Lung (tissue), 12 donors: Measurements from ENCODE around the gene LTBP1. TPM values are rescaled to one million over a fixed set of nuclear protein-coding genes. Genes with fewer than 3 reads are reported as not detected.

Experiments used
- ATAC-seq: fragments of 200-7000 bp; cut with Tn5 transposase; one replicate; pipeline ENCODE4 v1.9.1; 2020; ENCODE audit warnings: moderate number of reproducible peaks; ENCODE audit not compliant: insufficient read depth, low FRiP score
- DNase-seq, 3 donors: peaks; one replicate each; pipeline ENCODE4 v3.0.0-alpha.2; 2013 to 2017
- H3K27ac ChIP-seq, 2 donors: one replicate each; pipeline ENCODE4 v1.5.1; 2013; ENCODE audit warnings: mild to moderate bottlenecking in 2 of 2, moderate library complexity in 2 of 2, control low read depth in 1 of 2, inconsistent platforms in 1 of 2, low read depth in 1 of 2, low read length in 1 of 2
- H3K27me3 ChIP-seq, 3 donors: one replicate each; pipeline ENCODE4 v1.5.1; 2013; ENCODE audit warnings: low read length in 2 of 3; ENCODE audit not compliant: control insufficient read depth in 3 of 3, insufficient read depth in 3 of 3
- H3K36me3 ChIP-seq, 4 donors: one replicate each; pipeline ENCODE4 v1.5.1; 2013; ENCODE audit warnings: low read length in 4 of 4, mild to moderate bottlenecking in 1 of 4, moderate library complexity in 1 of 4; ENCODE audit not compliant: control insufficient read depth in 4 of 4, insufficient read depth in 4 of 4
- H3K4me1 ChIP-seq, 5 donors: one replicate each; pipeline ENCODE4 v1.5.1; 2013; ENCODE audit warnings: low read length in 5 of 5, mild to moderate bottlenecking in 2 of 5, moderate library complexity in 1 of 5; ENCODE audit not compliant: control insufficient read depth in 5 of 5, insufficient read depth in 5 of 5
- H3K4me3 ChIP-seq: one replicate; pipeline ENCODE4 v1.5.1; 2013; ENCODE audit warnings: mild to moderate bottlenecking, control low read depth, moderate library complexity
- H3K9ac ChIP-seq, 2 donors: one replicate each; pipeline ENCODE4 v1.5.1; 2013; ENCODE audit warnings: low read length in 2 of 2, control low read depth in 1 of 2; ENCODE audit not compliant: insufficient read depth in 1 of 2
- H3K9me3 ChIP-seq, 4 donors: one replicate each; pipeline ENCODE4 v1.5.1; 2013; ENCODE audit warnings: low read length in 3 of 4, mild to moderate bottlenecking in 1 of 4, moderate library complexity in 1 of 4; ENCODE audit not compliant: control insufficient read depth in 4 of 4, insufficient read depth in 3 of 4
- CTCF ChIP-seq: IDR thresholded peaks from 2 replicates; pipeline ENCODE4 v1.5.1; 2012; ENCODE audit warnings: mild to moderate bottlenecking; ENCODE audit errors: control extremely low read depth, extremely low read depth
- WGBS, 2 donors: extraction: QIAGEN DNeasy Blood & Tissue Kit; methylation state at CpG; one replicate each; pipeline ENCODE4 v1.1.7; 2013; 5-methylcytosine and 5-hydroxymethylcytosine counted together
- polyA plus RNA-seq, 2 donors: library from polyadenylated mRNA; stranded (reverse); fragments of 200-250 nt; gene quantifications; one replicate each; pipeline ENCODE4 v1.2.1, GENCODE V29; 2013
- total RNA-seq, 2 donors: library from RNA; depleted of rRNA in 1 of 2; stranded (reverse); fragments of >200 nt in 1 of 2; gene quantifications; one replicate each; pipeline ENCODE4 v1.2.1, GENCODE V29; 2014 to 2021
- donor health status: control.
- donor health status: control.
- donor health status: Bipolar disorder and iron deficiency.
- donor health status: healthy.
- donor health status: DM: yes; HTN: yes; CAD: no.

The LTBP1 gene
- total and polyA plus RNA-seq, 4 donors: 8.8 to 57.4 (median 28.6) TPM

- Histone ChIP-seq H3K27ac (peak overlapping the region in 1 of 2 donors; percentile 63), H3K36me3 (peaks cover 0 to 11% (median 1%) of the 10 kb centered on the region in 4 donors), H3K4me1 (peaks cover 0 to 14% (median 5%) of the 10 kb centered on the region in 5 donors), H3K9me3 (no peaks in the 10 kb centered on the region), H3K4me3 (no peak overlapping the region), H3K9ac (no peak overlapping the region), H3K27me3 (no peaks in the 10 kb centered on the region)
- TF ChIP-seq CTCF: no peak
- no peak for ATAC-seq
- DNase-seq: no peak
- WGBS, 2 donors: 74 to 84% methylated on average over 5 of the region's 5 CpGs
These were observed 370.7 kb downstream of the LTBP1 start for GRCh38 chr2:33317369-33318007.

- DNase-seq: no peak
- H3K4me3 ChIP-seq: no peak overlapping the region
- no peak for TF ChIP-seq CTCF
- H3K9ac ChIP-seq: no peak overlapping the region
- H3K9me3 ChIP-seq: no peaks in the 10 kb centered on the region
- H3K27ac ChIP-seq: no peak overlapping the region
- peaks cover 0 to 11% (median 1%) of the 10 kb centered on the region in 4 donors for H3K36me3 ChIP-seq
- 31 to 49% methylated on average over 3 of the region's 3 CpGs for WGBS, 2 donors
- ATAC-seq: no peak
- H3K4me1 ChIP-seq: peaks cover 0 to 16% (median 7%) of the 10 kb centered on the region in 5 donors
- no peaks in the 10 kb centered on the region for H3K27me3 ChIP-seq
These were observed 371.7 kb downstream of the LTBP1 start for GRCh38 chr2:33318456-33318855.

GRCh38 chr2:33320573-33320972 lies 373.8 kb downstream of the LTBP1 start:
- no peak for TF ChIP-seq CTCF
- H3K4me3 ChIP-seq: no peak overlapping the region
- H3K9me3 ChIP-seq: no peaks in the 10 kb centered on the region
- DNase-seq: no peak
- no peak overlapping the region for H3K9ac ChIP-seq
- no peaks in the 10 kb centered on the region for H3K27me3 ChIP-seq
- peaks cover 0 to 16% (median 7%) of the 10 kb centered on the region in 5 donors for H3K4me1 ChIP-seq
- no peak for ATAC-seq
- H3K27ac ChIP-seq: no peak overlapping the region
- H3K36me3 ChIP-seq: peaks cover 0 to 4% (median under 1%) of the 10 kb centered on the region in 4 donors
- 66 to 80% methylated on average over 3 of the region's 3 CpGs for WGBS, 2 donors
